ENCODE data around the gene DLL3. TPM values are rescaled to one million over a fixed set of nuclear protein-coding genes. Genes with fewer than 3 reads are reported as not detected.

The DLL3 gene
- total RNA-seq, 1 experiment from 2014 or later, result 1.4 TPM

DNA sequence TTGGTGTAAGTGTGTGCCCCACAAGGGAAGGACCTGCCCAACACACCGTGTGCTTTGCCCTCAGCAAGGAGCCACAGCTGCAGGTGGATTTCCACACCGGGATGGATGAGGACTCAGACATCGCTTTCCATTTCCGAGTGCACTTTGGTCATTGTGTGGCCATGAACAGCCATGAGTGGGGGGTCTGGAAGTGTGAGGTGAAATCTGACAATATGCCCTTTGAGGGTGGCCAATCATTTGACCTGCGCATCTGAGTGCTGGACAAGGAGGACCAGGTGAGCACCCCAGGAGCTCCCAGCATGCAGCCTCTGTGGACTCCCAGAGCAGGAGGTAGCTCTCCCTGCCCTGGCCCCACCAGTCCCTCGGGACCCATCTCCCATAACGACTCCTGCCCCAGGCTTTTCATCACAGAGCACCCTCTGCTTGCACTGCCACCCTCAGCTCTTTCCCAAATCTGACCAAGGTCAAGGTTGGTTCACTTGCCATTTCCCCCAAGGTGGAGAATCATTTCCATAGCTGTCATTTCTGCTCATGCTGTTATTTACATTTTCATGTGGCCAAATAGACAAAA lies 54.4 kb downstream of the DLL3 start:
- no TSS peak for BruUV-seq (replicated peaks)
- Histone ChIP-seq H3K36me3 (ENCODE audit: low read depth) (no peaks in the 10 kb centered on the region), H3K27me3 (ENCODE audit: insufficient read depth, low read depth) (peaks cover 34% of the 10 kb centered on the region), H3K4me3 (no peak overlapping the region), H3K9me3 (ENCODE audit: insufficient read depth, low read depth) (no peaks in the 10 kb centered on the region), H3K4me2 (no peak overlapping the region), H4K20me1 (ENCODE audit: insufficient read depth) (no peaks in the 10 kb centered on the region), H3F3A (ENCODE audit: insufficient read depth, low read depth) (no peaks in the 10 kb centered on the region), H2AFZ (no peak overlapping the region), H3K9me2 (ENCODE audit: insufficient read depth) (no peaks in the 10 kb centered on the region), H3K27ac (no peak overlapping the region), H3K79me2 (ENCODE audit: low read depth) (no peaks in the 10 kb centered on the region), H3K4me1 (replicated peaks; ENCODE audit: insufficient read depth) (peaks cover 8% of the 10 kb centered on the region; the same call in 1 of the 2 replicates)
- no peak for DNase-seq
- POLR2A ChIA-PET (ENCODE audit: unreplicated experiment), result no interaction called here
- intact Hi-C loops (cut with micrococcal nuclease; ENCODE audit: unreplicated experiment), result loop anchor here (5.0 kb wide), 1 partner anchor 289 kb away; no protein-coding TSS in a partner anchor
- TF ChIP-seq EZH2 (IDR thresholded peaks at IDR 0.05; ENCODE audit: low read depth) (no peak), CTCF (conservative IDR thresholded peaks at IDR 0.05) (no peak)
- CTCF ChIA-PET, result no interaction called here

GRCh38 chr19:39554701-39555311 lies 56.1 kb downstream of the DLL3 start:
- no TSS peak for BruUV-seq (replicated peaks)
- intact Hi-C loops (cut with micrococcal nuclease; ENCODE audit: unreplicated experiment), result loop anchor here (5.0 kb wide), 2 partner anchors 212 to 287 kb away; no protein-coding TSS in a partner anchor

GRCh38 chr19:39555883-39556282 lies 57.1 kb downstream of the DLL3 start:
- no peak for TF ChIP-seq CTCF (conservative IDR thresholded peaks at IDR 0.05)
- TF ChIP-seq EZH2 (IDR thresholded peaks at IDR 0.05; ENCODE audit: low read depth), result no peak
- H3K4me1 ChIP-seq (replicated peaks; ENCODE audit: insufficient read depth), result peaks cover 10% of the 10 kb centered on the region; the same call in 1 of the 2 replicates
- H3F3A ChIP-seq (ENCODE audit: insufficient read depth, low read depth), result no peaks in the 10 kb centered on the region
- no TSS peak for BruUV-seq (replicated peaks)
- no peaks in the 10 kb centered on the region for H4K20me1 ChIP-seq (ENCODE audit: insufficient read depth)
- peaks cover 34% of the 10 kb centered on the region for H3K27me3 ChIP-seq (ENCODE audit: insufficient read depth, low read depth)
- ChIA-PET POLR2A (ENCODE audit: unreplicated experiment) (no interaction called here), CTCF (interaction anchor here (0.6 kb wide), 1 partner anchor 13 kb away, joined by 3 read pairs; no protein-coding TSS in a partner anchor)
- no peaks in the 10 kb centered on the region for H3K9me3 ChIP-seq (ENCODE audit: insufficient read depth, low read depth)
- no peak overlapping the region for H2AFZ ChIP-seq
- H3K9me2 ChIP-seq (ENCODE audit: insufficient read depth), result no peaks in the 10 kb centered on the region
- intact Hi-C loops (cut with micrococcal nuclease; ENCODE audit: unreplicated experiment), result loop anchor here (5.0 kb wide), 1 partner anchor 211 kb away; no protein-coding TSS in a partner anchor
- DNase-seq, result no peak
- H3K4me3 ChIP-seq, result no peak overlapping the region
- no peaks in the 10 kb centered on the region for H3K79me2 ChIP-seq (ENCODE audit: low read depth)
- no peak overlapping the region for H3K4me2 ChIP-seq
- H3K36me3 ChIP-seq (ENCODE audit: low read depth), result no peaks in the 10 kb centered on the region
- no peak overlapping the region for H3K27ac ChIP-seq

More at GRCh38 chr19:39554701-39555311, 56.1 kb downstream of the DLL3 start:
- Histone ChIP-seq H3K79me2 (ENCODE audit: low read depth) (no peaks in the 10 kb centered on the region), H3K4me2 (no peak overlapping the region), H3K27me3 (ENCODE audit: insufficient read depth, low read depth) (peaks cover 34% of the 10 kb centered on the region), H3K9me3 (ENCODE audit: insufficient read depth, low read depth) (no peaks in the 10 kb centered on the region), H3F3A (ENCODE audit: insufficient read depth, low read depth) (no peaks in the 10 kb centered on the region), H3K9me2 (ENCODE audit: insufficient read depth) (no peaks in the 10 kb centered on the region), H3K4me1 (replicated peaks; ENCODE audit: insufficient read depth) (peaks cover 10% of the 10 kb centered on the region; the same call in 1 of the 2 replicates), H4K20me1 (ENCODE audit: insufficient read depth) (no peaks in the 10 kb centered on the region), H3K27ac (no peak overlapping the region), H3K36me3 (ENCODE audit: low read depth) (no peaks in the 10 kb centered on the region), H3K4me3 (no peak overlapping the region), H2AFZ (no peak overlapping the region)
- ChIA-PET CTCF (interaction anchor here (0.5 kb wide), 1 partner anchor 43 kb away, joined by 5 read pairs; no protein-coding TSS in a partner anchor), POLR2A (ENCODE audit: unreplicated experiment) (no interaction called here)
- TF ChIP-seq CTCF (conservative IDR thresholded peaks at IDR 0.05), result no peak
- TF ChIP-seq EZH2 (IDR thresholded peaks at IDR 0.05; ENCODE audit: low read depth), result no peak
- DNase-seq, result no peak

Other genes with a start within 250 kb of the DLL3 start
- gene IFNL2, start 230.6 kb upstream of the DLL3 start, total RNA-seq (2021), result not detected in 2 replicates
- not detected in 2 replicates for gene IFNL1, start 202.5 kb upstream of the DLL3 start, total RNA-seq (2021)
- gene LRFN1, start 178.1 kb upstream of the DLL3 start, total RNA-seq (2021), result 2.3 and 4.0 TPM in 2 replicates
- 0.78 TPM in 1 of 2 replicates, not detected in the other for gene GMFG, start 162.9 kb upstream of the DLL3 start, total RNA-seq (2021)
- 152 and 163 TPM in 2 replicates for gene SAMD4B, start 156.5 kb upstream of the DLL3 start, total RNA-seq (2021)
- 54.3 and 61.1 TPM in 2 replicates for gene PAF1, start 107.8 kb upstream of the DLL3 start, total RNA-seq (2021)
- gene MED29, start 107.6 kb upstream of the DLL3 start, total RNA-seq (2021), result 18.6 and 30.9 TPM in 2 replicates
- 31.0 and 36.3 TPM in 2 replicates for gene ZFP36, start 92.1 kb upstream of the DLL3 start, total RNA-seq (2021)
- gene PLEKHG2, start 86.3 kb upstream of the DLL3 start, total RNA-seq (2021), result 26.1 and 32.1 TPM in 2 replicates
- gene RPS16, start 63.0 kb upstream of the DLL3 start, total RNA-seq (2021), result 2,510 and 2,860 TPM in 2 replicates
- gene SUPT5H, start 53.4 kb upstream of the DLL3 start, total RNA-seq (2021), result 99.7 and 118 TPM in 2 replicates
- gene TIMM50, start 18.1 kb upstream of the DLL3 start, total RNA-seq (2021), result 85.5 and 95.9 TPM in 2 replicates
- gene SELENOV, start 16.2 kb downstream of the DLL3 start, total RNA-seq (2021), result 0.35 TPM in 1 of 2 replicates, not detected in the other
- 2.3 and 3.4 TPM in 2 replicates for gene EID2B, start 33.9 kb downstream of the DLL3 start, total RNA-seq (2021)
- 14.6 TPM in 2 replicates for gene EID2, start 41.2 kb downstream of the DLL3 start, total RNA-seq (2021)
- not detected in 2 replicates for gene LGALS13, start 103.6 kb downstream of the DLL3 start, total RNA-seq (2021)
- not detected in 2 replicates for gene LGALS16, start 157.0 kb downstream of the DLL3 start, total RNA-seq (2021)
- gene LGALS14, start 205.5 kb downstream of the DLL3 start, total RNA-seq (2021), result not detected in 2 replicates
- gene CLC, start 239.1 kb downstream of the DLL3 start, total RNA-seq (2021), result not detected in 2 replicates

All from PC-9 (cell line).